Measurements from ENCODE around the gene POFUT1. TPM values are rescaled to one million over a fixed set of nuclear protein-coding genes. Genes with fewer than 3 reads are reported as not detected.

The POFUT1 gene
- total RNA-seq, 1 donor from 2014 or later: 46.3 TPM

DNA sequence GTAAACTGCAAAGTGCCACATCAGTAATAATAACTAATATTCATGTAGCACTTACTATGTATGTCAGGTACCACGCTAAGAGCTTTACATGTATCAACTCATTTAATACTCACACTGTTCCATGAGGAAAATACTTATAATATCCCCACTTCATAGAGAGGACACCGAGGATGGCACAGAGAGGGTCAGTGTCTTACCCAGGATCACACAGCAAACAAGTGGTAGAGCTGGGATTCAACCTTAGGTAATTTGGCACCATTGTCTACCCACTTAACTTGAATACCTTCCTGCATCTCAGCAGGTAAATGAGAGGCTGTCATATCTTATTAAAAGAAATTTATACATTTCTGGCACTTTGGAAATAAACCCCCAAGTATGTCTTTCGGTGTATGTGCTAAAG is 8.0 kb downstream of the POFUT1 start:
- H3K9me3 Mint-ChIP-seq: no peaks in the 10 kb centered on the region
- H3K4me3 Mint-ChIP-seq: no peak overlapping the region
- no peaks in the 10 kb centered on the region for H3K4me1 Mint-ChIP-seq
- no peak for DNase-seq (ENCODE audit: low spot score in 2 of 2, unreplicated experiment in 2 of 2)
- no peak for TF ChIP-seq CTCF (IDR thresholded peaks at IDR 0.05; ENCODE audit: unreplicated experiment)
- H3K27ac Mint-ChIP-seq: no peak overlapping the region
- no peaks in the 10 kb centered on the region for H3K27me3 Mint-ChIP-seq (ENCODE audit: low read depth)
- H3K36me3 Mint-ChIP-seq: peaks cover 30% of the 10 kb centered on the region

DNA sequence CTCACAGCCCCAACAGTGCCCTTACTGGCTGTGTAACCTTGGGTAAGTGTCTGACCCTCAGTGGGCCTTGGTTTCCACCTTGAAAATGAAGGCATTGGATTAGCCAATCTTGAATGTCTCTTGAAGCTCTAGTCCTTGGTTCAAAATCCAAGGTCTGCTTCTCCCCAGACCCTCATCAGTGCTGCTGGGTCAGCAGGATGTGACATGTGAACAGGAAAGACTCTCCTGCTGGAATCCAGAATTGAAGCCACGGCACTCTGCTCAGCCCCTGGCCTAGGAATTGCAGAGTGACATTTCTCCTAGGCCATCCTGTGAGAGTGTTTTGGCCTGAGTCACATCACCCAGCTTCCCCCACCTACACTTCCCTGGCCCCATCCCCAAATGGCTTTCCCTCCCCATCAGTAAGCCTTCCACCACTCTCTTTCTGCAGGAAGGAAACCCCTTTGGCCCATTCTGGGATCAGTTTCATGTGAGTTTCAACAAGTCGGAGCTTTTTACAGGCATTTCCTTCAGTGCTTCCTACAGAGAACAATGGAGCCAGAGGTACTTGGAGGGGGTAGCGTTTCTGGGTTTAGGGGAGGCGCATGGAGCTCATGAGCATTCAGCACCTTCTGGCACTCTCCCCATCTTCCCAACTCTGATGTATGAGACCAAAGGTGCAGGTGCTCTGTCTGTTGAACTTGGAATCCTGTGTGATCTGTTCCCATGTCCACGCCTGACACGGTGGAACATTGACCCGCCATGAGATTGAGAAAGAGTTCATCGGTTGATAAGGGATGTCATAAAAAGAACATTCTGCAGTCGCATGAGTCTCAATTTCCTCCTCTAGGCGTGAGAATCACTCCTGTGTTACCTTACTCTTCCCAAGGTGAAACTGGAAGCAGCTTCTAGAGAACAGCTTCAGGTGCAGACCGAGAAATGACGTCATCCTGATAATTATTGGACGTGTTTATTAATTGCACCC is 8.8 kb downstream of the POFUT1 start:
- Mint-ChIP-seq H3K4me1 (no peaks in the 10 kb centered on the region), H3K9me3 (no peaks in the 10 kb centered on the region), H3K27me3 (ENCODE audit: low read depth) (no peaks in the 10 kb centered on the region), H3K27ac (no peak overlapping the region), H3K36me3 (peaks cover 36% of the 10 kb centered on the region), H3K4me3 (no peak overlapping the region)
- DNase-seq (ENCODE audit: low spot score in 2 of 2, unreplicated experiment in 2 of 2): no peak
- no peak for TF ChIP-seq CTCF (IDR thresholded peaks at IDR 0.05; ENCODE audit: unreplicated experiment)

- Mint-ChIP-seq H3K4me3 (no peak overlapping the region), H3K4me1 (no peaks in the 10 kb centered on the region), H3K9me3 (no peaks in the 10 kb centered on the region), H3K27me3 (ENCODE audit: low read depth) (no peaks in the 10 kb centered on the region), H3K36me3 (peaks cover 33% of the 10 kb centered on the region), H3K27ac (peak overlapping the region; percentile 35)
- no peak for DNase-seq (ENCODE audit: low spot score in 2 of 2, unreplicated experiment in 2 of 2)
- TF ChIP-seq CTCF (IDR thresholded peaks at IDR 0.05; ENCODE audit: unreplicated experiment): no peak
These were observed 10.6 kb downstream of the POFUT1 start for GRCh38 chr20:32218156-32218900.

- H3K27ac Mint-ChIP-seq: no peak overlapping the region
- H3K36me3 Mint-ChIP-seq: peaks cover 31% of the 10 kb centered on the region
- no peak for DNase-seq (ENCODE audit: low spot score in 2 of 2, unreplicated experiment in 2 of 2)
- no peak for TF ChIP-seq CTCF (IDR thresholded peaks at IDR 0.05; ENCODE audit: unreplicated experiment)
- no peaks in the 10 kb centered on the region for H3K27me3 Mint-ChIP-seq (ENCODE audit: low read depth)
- H3K4me1 Mint-ChIP-seq: no peaks in the 10 kb centered on the region
- H3K4me3 Mint-ChIP-seq: no peak overlapping the region
- H3K9me3 Mint-ChIP-seq: no peaks in the 10 kb centered on the region
These were observed 16.8 kb downstream of the POFUT1 start for GRCh38 chr20:32224463-32224862.

DNA sequence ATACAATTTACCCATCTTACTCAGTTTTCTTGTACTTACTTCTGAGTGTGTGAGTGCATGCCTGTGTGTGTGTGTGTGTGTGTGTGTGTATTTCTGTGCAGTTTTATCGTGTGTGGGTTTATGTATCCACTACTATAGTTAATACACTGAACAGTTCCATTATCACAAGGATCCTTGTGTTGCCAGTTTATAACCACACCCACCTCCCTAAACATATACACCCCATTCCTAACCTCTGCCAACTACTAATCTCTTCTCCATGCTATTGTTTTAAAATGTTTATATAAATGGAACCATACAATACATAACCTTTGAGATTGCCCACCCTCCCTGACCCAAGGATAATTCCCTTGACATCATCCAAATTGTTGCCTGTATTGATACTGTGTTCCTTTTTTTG is 18.7 kb downstream of the POFUT1 start:
- no peak overlapping the region for H3K4me3 Mint-ChIP-seq
- no peak for TF ChIP-seq CTCF (IDR thresholded peaks at IDR 0.05; ENCODE audit: unreplicated experiment)
- H3K9me3 Mint-ChIP-seq: no peaks in the 10 kb centered on the region
- no peaks in the 10 kb centered on the region for H3K4me1 Mint-ChIP-seq
- no peaks in the 10 kb centered on the region for H3K27me3 Mint-ChIP-seq (ENCODE audit: low read depth)
- no peak for DNase-seq (ENCODE audit: low spot score in 2 of 2, unreplicated experiment in 2 of 2)
- H3K36me3 Mint-ChIP-seq: peaks cover 28% of the 10 kb centered on the region
- H3K27ac Mint-ChIP-seq: no peak overlapping the region

Measured in mesothelial cell of epicardium (in vitro differentiated cells).